ENCODE results near the gene GABBR2.

GABBR2 gene

GRCh38 chr9:98533866-98534265, 174.9 kb downstream of the GABBR2 start:
- TF ChIP-seq CTCF (IDR thresholded peaks at IDR 0.05), result no peak
- no peak overlapping the region for H3K9ac ChIP-seq
- no peaks in the 10 kb centered on the region for H3K79me2 ChIP-seq
- no peaks in the 10 kb centered on the region for H3K4me1 ChIP-seq
- no peak overlapping the region for H2AFZ ChIP-seq
- H3K4me3 ChIP-seq (ENCODE audit: low read depth, low read length), result no peak overlapping the region
- H3K27me3 ChIP-seq (ENCODE audit: control insufficient read depth, insufficient read depth, low read length), result no peaks in the 10 kb centered on the region
- H3K4me2 ChIP-seq (ENCODE audit: low read length), result no peak overlapping the region
- no peaks in the 10 kb centered on the region for H3K36me3 ChIP-seq (ENCODE audit: control insufficient read depth, insufficient read depth, low read length)
- H3K9me3 ChIP-seq (ENCODE audit: control insufficient read depth, low read length), result no peaks in the 10 kb centered on the region
- no peak overlapping the region for H3K27ac ChIP-seq

- Histone ChIP-seq H3K27me3 (ENCODE audit: control insufficient read depth, insufficient read depth, low read length) (no peaks in the 10 kb centered on the region), H3K36me3 (ENCODE audit: control insufficient read depth, insufficient read depth, low read length) (no peaks in the 10 kb centered on the region)
- no peak for TF ChIP-seq CTCF (IDR thresholded peaks at IDR 0.05)
These were observed 175.6 kb downstream of the GABBR2 start for GRCh38 chr9:98533132-98533531.

GRCh38 chr9:98532574-98532973, 176.2 kb downstream of the GABBR2 start:
- Histone ChIP-seq H3K79me2 (no peaks in the 10 kb centered on the region), H2AFZ (no peak overlapping the region), H3K27ac (no peak overlapping the region), H3K4me3 (ENCODE audit: low read depth, low read length) (no peak overlapping the region), H3K36me3 (ENCODE audit: control insufficient read depth, insufficient read depth, low read length) (no peaks in the 10 kb centered on the region), H3K4me2 (ENCODE audit: low read length) (no peak overlapping the region), H3K9me3 (ENCODE audit: control insufficient read depth, low read length) (no peaks in the 10 kb centered on the region), H3K4me1 (no peaks in the 10 kb centered on the region), H3K9ac (no peak overlapping the region), H3K27me3 (ENCODE audit: control insufficient read depth, insufficient read depth, low read length) (no peaks in the 10 kb centered on the region)
- TF ChIP-seq CTCF (IDR thresholded peaks at IDR 0.05), result no peak

More at GRCh38 chr9:98533132-98533531, 175.6 kb downstream of the GABBR2 start:
- no peak overlapping the region for H3K9ac ChIP-seq
- H3K9me3 ChIP-seq (ENCODE audit: control insufficient read depth, low read length), result no peaks in the 10 kb centered on the region
- H3K79me2 ChIP-seq, result no peaks in the 10 kb centered on the region
- no peak overlapping the region for H3K4me3 ChIP-seq (ENCODE audit: low read depth, low read length)
- H2AFZ ChIP-seq, result no peak overlapping the region
- no peaks in the 10 kb centered on the region for H3K4me1 ChIP-seq
- H3K4me2 ChIP-seq (ENCODE audit: low read length), result no peak overlapping the region
- no peak overlapping the region for H3K27ac ChIP-seq

GRCh38 chr9:98532147-98532546, 176.6 kb downstream of the GABBR2 start:
- Histone ChIP-seq H3K4me3 (ENCODE audit: low read depth, low read length) (no peak overlapping the region), H3K27ac (no peak overlapping the region), H3K4me1 (no peaks in the 10 kb centered on the region), H3K9ac (no peak overlapping the region), H3K27me3 (ENCODE audit: control insufficient read depth, insufficient read depth, low read length) (no peaks in the 10 kb centered on the region), H3K36me3 (ENCODE audit: control insufficient read depth, insufficient read depth, low read length) (no peaks in the 10 kb centered on the region), H3K4me2 (ENCODE audit: low read length) (no peak overlapping the region), H3K9me3 (ENCODE audit: control insufficient read depth, low read length) (no peaks in the 10 kb centered on the region), H3K79me2 (no peaks in the 10 kb centered on the region), H2AFZ (no peak overlapping the region)
- no peak for TF ChIP-seq CTCF (IDR thresholded peaks at IDR 0.05)

- TF ChIP-seq CTCF (IDR thresholded peaks at IDR 0.05), result no peak
- Histone ChIP-seq H3K27me3 (ENCODE audit: control insufficient read depth, insufficient read depth, low read length) (no peaks in the 10 kb centered on the region), H3K4me2 (ENCODE audit: low read length) (no peak overlapping the region), H2AFZ (no peak overlapping the region), H3K9me3 (ENCODE audit: control insufficient read depth, low read length) (no peaks in the 10 kb centered on the region), H3K79me2 (no peaks in the 10 kb centered on the region), H3K4me3 (ENCODE audit: low read depth, low read length) (no peak overlapping the region), H3K4me1 (no peaks in the 10 kb centered on the region), H3K9ac (no peak overlapping the region), H3K36me3 (ENCODE audit: control insufficient read depth, insufficient read depth, low read length) (no peaks in the 10 kb centered on the region), H3K27ac (no peak overlapping the region)
These were observed 177.8 kb downstream of the GABBR2 start for GRCh38 chr9:98530806-98531386.
